GM21619 (cell line): Measurements from ENCODE around the gene PDE4C.
"Not testable (repeated sequence)": the region's sequence is repeated elsewhere in the genome, so short reads cannot be mapped to it uniquely, and the experiment has no call there.

Experiments used
- ATAC-seq: cut with Tn5 transposase; IDR thresholded peaks from one replicate; pipeline ENCODE4 v1.9.1; 2021; ENCODE audit not compliant: unreplicated experiment

PDE4C gene

GRCh38 chr19:18223860-18224524 is 2.2 kb downstream of the PDE4C start:
- no peak for ATAC-seq

GRCh38 chr19:18221815-18222725 is 4.2 kb downstream of the PDE4C start:
- no peak for ATAC-seq

GRCh38 chr19:18220632-18221275 is 5.5 kb downstream of the PDE4C start:
- no peak for ATAC-seq

GRCh38 chr19:18219911-18220631 is 6.2 kb downstream of the PDE4C start:
- no peak for ATAC-seq

- no peak for ATAC-seq
Observed at GRCh38 chr19:18218600-18218999, 7.6 kb downstream of the PDE4C start.

- ATAC-seq: no peak
Observed at GRCh38 chr19:18218159-18218558, 8.1 kb downstream of the PDE4C start.

GRCh38 chr19:18216789-18217188 is 9.4 kb downstream of the PDE4C start:
- no peak for ATAC-seq

- ATAC-seq: no peak
Observed at GRCh38 chr19:18214779-18215433, 11.3 kb downstream of the PDE4C start.

GRCh38 chr19:18211683-18212082 is 14.6 kb downstream of the PDE4C start:
- no peak for ATAC-seq

- not testable (repeated sequence) for ATAC-seq
Observed at GRCh38 chr19:18209912-18210311, 16.3 kb downstream of the PDE4C start.

- no peak for ATAC-seq
Observed at GRCh38 chr19:18208098-18208951, 17.9 kb downstream of the PDE4C start.

- ATAC-seq: no peak
Observed at GRCh38 chr19:18206018-18206417, 20.2 kb downstream of the PDE4C start.

- ATAC-seq: no peak
Observed at GRCh38 chr19:18205200-18205892, 20.9 kb downstream of the PDE4C start.

- ATAC-seq: peak; percentile 13
Observed at GRCh38 chr19:18204394-18205199, 21.6 kb downstream of the PDE4C start.

GRCh38 chr19:18203863-18204393 is 22.3 kb downstream of the PDE4C start, which contains the start of gene RAB3A:
Gene RAB3A, minus strand, starts transcription at chr19:18204042. Its CDS starts 1,302 bp downstream, at chr19:18202740.
- peak; percentile 87 for ATAC-seq

- no peak for ATAC-seq
Observed at GRCh38 chr19:18203408-18203862, 22.8 kb downstream of the PDE4C start.

GRCh38 chr19:18202778-18203407 is 23.3 kb downstream of the PDE4C start:
- ATAC-seq: no peak
